Measurements from ENCODE around the gene NPIPA1.
"Not testable (repeated sequence)": the region's sequence is repeated elsewhere in the genome, so short reads cannot be mapped to it uniquely, and the experiment has no call there.

Gene NPIPA1

GRCh38 chr16:14993277-14994151, 56.3 kb downstream of the NPIPA1 start:
- H3K27ac ChIP-seq (replicated peaks; ENCODE audit: low read length); H2BK12ac ChIP-seq (ENCODE audit: low read length); H2AFZ ChIP-seq (ENCODE audit: low read length); H4K8ac ChIP-seq (ENCODE audit: low read depth, low read length); H2BK15ac ChIP-seq (ENCODE audit: low read length); H3K27me3 ChIP-seq (ENCODE audit: control insufficient read depth in 3 of 3, insufficient read depth in 3 of 3, low read depth in 1 of 3, low read length in 3 of 3); H3K14ac ChIP-seq (ENCODE audit: low read length); H2BK120ac ChIP-seq (ENCODE audit: low read depth, low read length); H3K4me2 ChIP-seq (ENCODE audit: insufficient read depth, low read length, poor library complexity, severe bottlenecking); DNase-seq (ENCODE audit: low spot score); H2BK5ac ChIP-seq (ENCODE audit: low read length); H2AK5ac ChIP-seq (ENCODE audit: low read depth, low read length); H3K23ac ChIP-seq (ENCODE audit: low read depth, low read length, poor library complexity); H3K36me3 ChIP-seq (replicated peaks in 1 of 2; ENCODE audit: control insufficient read depth in 2 of 2, insufficient read depth in 2 of 2, low read length in 2 of 2); H4K91ac ChIP-seq (ENCODE audit: low read depth, low read length, poor library complexity); H3K4ac ChIP-seq (ENCODE audit: low read length); H3K18ac ChIP-seq (ENCODE audit: low read length); H3K9me3 ChIP-seq (replicated peaks in 1 of 2; ENCODE audit: control insufficient read depth in 2 of 2, insufficient read depth in 1 of 2, low read depth in 1 of 2, low read length in 2 of 2); H3K4me1 ChIP-seq (ENCODE audit: control insufficient read depth in 2 of 2, insufficient read depth in 1 of 2, low read depth in 1 of 2, low read length in 2 of 2); H3K9ac ChIP-seq (ENCODE audit: low read depth, low read length, poor library complexity); H3K4me3 ChIP-seq (ENCODE audit: low read length in 2 of 2): not testable (repeated sequence)
- WGBS, 2 donors (ENCODE audit: extremely low coverage in 2 of 2, insufficient read length in 2 of 2, insufficient replicate concordance in 1 of 2) = no CpG with 5 or more reads among the region's 7 CpGs
- peaks cover 11% of the 10 kb centered on the region for H3K79me1 ChIP-seq (ENCODE audit: low read depth, low read length)

- H3K4me2 ChIP-seq (ENCODE audit: insufficient read depth, low read length, poor library complexity, severe bottlenecking); H2BK12ac ChIP-seq (ENCODE audit: low read length); H3K23ac ChIP-seq (ENCODE audit: low read depth, low read length, poor library complexity); H2BK15ac ChIP-seq (ENCODE audit: low read length); H3K14ac ChIP-seq (ENCODE audit: low read length); H3K79me1 ChIP-seq (ENCODE audit: low read depth, low read length); H2BK120ac ChIP-seq (ENCODE audit: low read depth, low read length); H3K18ac ChIP-seq (ENCODE audit: low read length); H3K9me3 ChIP-seq (replicated peaks in 1 of 2; ENCODE audit: control insufficient read depth in 2 of 2, insufficient read depth in 1 of 2, low read depth in 1 of 2, low read length in 2 of 2); H4K8ac ChIP-seq (ENCODE audit: low read depth, low read length); H3K4me3 ChIP-seq (ENCODE audit: low read length in 2 of 2); H2BK5ac ChIP-seq (ENCODE audit: low read length); DNase-seq (ENCODE audit: low spot score); H3K27ac ChIP-seq (replicated peaks; ENCODE audit: low read length); H3K4ac ChIP-seq (ENCODE audit: low read length); H3K27me3 ChIP-seq (ENCODE audit: control insufficient read depth in 3 of 3, insufficient read depth in 3 of 3, low read depth in 1 of 3, low read length in 3 of 3); H3K4me1 ChIP-seq (ENCODE audit: control insufficient read depth in 2 of 2, insufficient read depth in 1 of 2, low read depth in 1 of 2, low read length in 2 of 2); H4K91ac ChIP-seq (ENCODE audit: low read depth, low read length, poor library complexity); H2AFZ ChIP-seq (ENCODE audit: low read length); H2AK5ac ChIP-seq (ENCODE audit: low read depth, low read length); H3K9ac ChIP-seq (ENCODE audit: low read depth, low read length, poor library complexity): not testable (repeated sequence)
- no CpG with 5 or more reads among the region's 6 CpGs for WGBS, 2 donors (ENCODE audit: extremely low coverage in 2 of 2, insufficient read length in 2 of 2, insufficient replicate concordance in 1 of 2)
- H3K36me3 ChIP-seq (replicated peaks in 1 of 2; ENCODE audit: control insufficient read depth in 2 of 2, insufficient read depth in 2 of 2, low read length in 2 of 2) = peaks cover 2 to 18% of the 10 kb centered on the region in 2 donors
Measured at GRCh38 chr16:14996702-14997101, 59.5 kb downstream of the NPIPA1 start.

GRCh38 chr16:14998300-14998699, 61.1 kb downstream of the NPIPA1 start:
- H2BK5ac ChIP-seq (ENCODE audit: low read length); DNase-seq (ENCODE audit: low spot score); H3K27ac ChIP-seq (replicated peaks; ENCODE audit: low read length); H3K79me1 ChIP-seq (ENCODE audit: low read depth, low read length); H3K23ac ChIP-seq (ENCODE audit: low read depth, low read length, poor library complexity); H2BK120ac ChIP-seq (ENCODE audit: low read depth, low read length); H2AFZ ChIP-seq (ENCODE audit: low read length); H3K18ac ChIP-seq (ENCODE audit: low read length); H3K4ac ChIP-seq (ENCODE audit: low read length); H3K4me1 ChIP-seq (ENCODE audit: control insufficient read depth in 2 of 2, insufficient read depth in 1 of 2, low read depth in 1 of 2, low read length in 2 of 2); H3K9ac ChIP-seq (ENCODE audit: low read depth, low read length, poor library complexity); H3K27me3 ChIP-seq (ENCODE audit: control insufficient read depth in 3 of 3, insufficient read depth in 3 of 3, low read depth in 1 of 3, low read length in 3 of 3); H3K4me2 ChIP-seq (ENCODE audit: insufficient read depth, low read length, poor library complexity, severe bottlenecking); H2AK5ac ChIP-seq (ENCODE audit: low read depth, low read length); H4K8ac ChIP-seq (ENCODE audit: low read depth, low read length); H2BK12ac ChIP-seq (ENCODE audit: low read length); H2BK15ac ChIP-seq (ENCODE audit: low read length); H4K91ac ChIP-seq (ENCODE audit: low read depth, low read length, poor library complexity); H3K9me3 ChIP-seq (replicated peaks in 1 of 2; ENCODE audit: control insufficient read depth in 2 of 2, insufficient read depth in 1 of 2, low read depth in 1 of 2, low read length in 2 of 2); H3K4me3 ChIP-seq (ENCODE audit: low read length in 2 of 2); H3K14ac ChIP-seq (ENCODE audit: low read length): not testable (repeated sequence)
- H3K36me3 ChIP-seq (replicated peaks in 1 of 2; ENCODE audit: control insufficient read depth in 2 of 2, insufficient read depth in 2 of 2, low read length in 2 of 2) = peaks cover 2 to 19% of the 10 kb centered on the region in 2 donors
- no CpG with 5 or more reads among the region's 7 CpGs for WGBS, 2 donors (ENCODE audit: extremely low coverage in 2 of 2, insufficient read length in 2 of 2, insufficient replicate concordance in 1 of 2)

GRCh38 chr16:14999845-15000244, 62.6 kb downstream of the NPIPA1 start:
- WGBS, 2 donors (ENCODE audit: extremely low coverage in 2 of 2, insufficient read length in 2 of 2, insufficient replicate concordance in 1 of 2) = no CpG with 5 or more reads among the region's 3 CpGs
- not testable (repeated sequence) for H3K9me3 ChIP-seq (replicated peaks in 1 of 2; ENCODE audit: control insufficient read depth in 2 of 2, insufficient read depth in 1 of 2, low read depth in 1 of 2, low read length in 2 of 2); H3K18ac ChIP-seq (ENCODE audit: low read length); H3K23ac ChIP-seq (ENCODE audit: low read depth, low read length, poor library complexity); H3K4me3 ChIP-seq (ENCODE audit: low read length in 2 of 2); H2BK12ac ChIP-seq (ENCODE audit: low read length); H3K9ac ChIP-seq (ENCODE audit: low read depth, low read length, poor library complexity); H3K14ac ChIP-seq (ENCODE audit: low read length); H3K27ac ChIP-seq (replicated peaks; ENCODE audit: low read length); H3K4me1 ChIP-seq (ENCODE audit: control insufficient read depth in 2 of 2, insufficient read depth in 1 of 2, low read depth in 1 of 2, low read length in 2 of 2); H2BK5ac ChIP-seq (ENCODE audit: low read length); H2AK5ac ChIP-seq (ENCODE audit: low read depth, low read length); H2BK120ac ChIP-seq (ENCODE audit: low read depth, low read length); DNase-seq (ENCODE audit: low spot score); H3K79me1 ChIP-seq (ENCODE audit: low read depth, low read length); H3K27me3 ChIP-seq (ENCODE audit: control insufficient read depth in 3 of 3, insufficient read depth in 3 of 3, low read depth in 1 of 3, low read length in 3 of 3); H4K8ac ChIP-seq (ENCODE audit: low read depth, low read length); H3K4ac ChIP-seq (ENCODE audit: low read length); H2BK15ac ChIP-seq (ENCODE audit: low read length); H4K91ac ChIP-seq (ENCODE audit: low read depth, low read length, poor library complexity); H2AFZ ChIP-seq (ENCODE audit: low read length); H3K4me2 ChIP-seq (ENCODE audit: insufficient read depth, low read length, poor library complexity, severe bottlenecking)
- H3K36me3 ChIP-seq (replicated peaks in 1 of 2; ENCODE audit: control insufficient read depth in 2 of 2, insufficient read depth in 2 of 2, low read length in 2 of 2) = peaks cover 2 to 24% of the 10 kb centered on the region in 2 donors
